NCI-H2107 (cell line): ENCODE data around the gene TCF12.
"Not testable (repeated sequence)": the region's sequence is repeated elsewhere in the genome, so short reads cannot be mapped to it uniquely, and the experiment has no call there.

Source experiments
- DNase-seq: peaks from one replicate; lab custom pipeline; 2025; lab: John Stamatoyannopoulos, UW

TCF12 gene

GRCh38 chr15:57092252-57092651 is 173.8 kb downstream of the TCF12 start:
- no peak for DNase-seq

GRCh38 chr15:57094321-57095257 is 176.1 kb downstream of the TCF12 start:
- no peak for DNase-seq

- DNase-seq, result no peak
Observed at GRCh38 chr15:57095896-57096295, 177.5 kb downstream of the TCF12 start.

- DNase-seq, result no peak
Observed at GRCh38 chr15:57097246-57097645, 178.8 kb downstream of the TCF12 start.

- not testable (repeated sequence) for DNase-seq
Observed at GRCh38 chr15:57097919-57098543, 179.6 kb downstream of the TCF12 start.

- DNase-seq, result no peak
Observed at GRCh38 chr15:57098896-57099295, 180.5 kb downstream of the TCF12 start.

- no peak for DNase-seq
Observed at GRCh38 chr15:57100136-57100539, 181.7 kb downstream of the TCF12 start.

GRCh38 chr15:57102858-57103257 is 184.4 kb downstream of the TCF12 start:
- no peak for DNase-seq

GRCh38 chr15:57108296-57108695 is 189.9 kb downstream of the TCF12 start:
- no peak for DNase-seq

GRCh38 chr15:57109005-57109404 is 190.6 kb downstream of the TCF12 start:
- DNase-seq, result no peak

GRCh38 chr15:57111002-57111401 is 192.6 kb downstream of the TCF12 start:
- no peak for DNase-seq

- DNase-seq, result no peak
Observed at GRCh38 chr15:57112178-57112577, 193.7 kb downstream of the TCF12 start.

GRCh38 chr15:57114070-57114469 is 195.6 kb downstream of the TCF12 start:
- no peak for DNase-seq

GRCh38 chr15:57118013-57118799 is 199.8 kb downstream of the TCF12 start:
- no peak for DNase-seq

GRCh38 chr15:57122080-57122840 is 203.8 kb downstream of the TCF12 start:
- DNase-seq, result no peak

GRCh38 chr15:57124036-57124435 is 205.6 kb downstream of the TCF12 start:
- no peak for DNase-seq

GRCh38 chr15:57129064-57129463 is 210.6 kb downstream of the TCF12 start:
- no peak for DNase-seq

GRCh38 chr15:57130956-57131355 is 212.5 kb downstream of the TCF12 start:
- no peak for DNase-seq

GRCh38 chr15:57133127-57133968 is 214.9 kb downstream of the TCF12 start:
- DNase-seq, result peak; percentile 53

GRCh38 chr15:57134071-57134605 is 215.7 kb downstream of the TCF12 start:
- DNase-seq, result no peak

- no peak for DNase-seq
Observed at GRCh38 chr15:57134851-57135250, 216.4 kb downstream of the TCF12 start.
